GM21529 (cell line): ENCODE data around the gene CNDP1.

Experiments
- ATAC-seq: cut with Tn5 transposase; IDR thresholded peaks from one replicate; pipeline ENCODE4 v1.9.1; 2021; ENCODE audit not compliant: unreplicated experiment

The CNDP1 gene

DNA sequence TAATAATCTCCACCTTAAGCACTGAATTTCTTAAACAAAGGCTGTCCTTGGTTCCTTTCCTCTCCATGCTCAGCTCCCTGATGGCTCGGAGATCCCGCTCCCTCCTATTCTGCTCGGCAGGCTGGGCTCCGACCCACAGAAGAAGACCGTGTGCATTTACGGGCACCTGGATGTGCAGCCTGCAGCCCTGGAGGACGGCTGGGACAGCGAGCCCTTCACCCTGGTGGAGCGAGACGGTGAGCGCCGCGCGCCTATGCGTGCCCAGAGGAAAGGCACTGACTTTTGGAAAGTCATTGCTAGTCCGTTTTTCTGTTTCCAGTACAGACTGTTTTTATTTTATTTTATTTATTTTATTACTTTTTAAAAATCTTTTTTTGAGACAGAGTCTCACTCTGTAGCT lies 28.5 kb upstream of the CNDP1 start:
- ATAC-seq: no peak

GRCh38 chr18:74506448-74507084 lies 27.7 kb upstream of the CNDP1 start:
- no peak for ATAC-seq

DNA sequence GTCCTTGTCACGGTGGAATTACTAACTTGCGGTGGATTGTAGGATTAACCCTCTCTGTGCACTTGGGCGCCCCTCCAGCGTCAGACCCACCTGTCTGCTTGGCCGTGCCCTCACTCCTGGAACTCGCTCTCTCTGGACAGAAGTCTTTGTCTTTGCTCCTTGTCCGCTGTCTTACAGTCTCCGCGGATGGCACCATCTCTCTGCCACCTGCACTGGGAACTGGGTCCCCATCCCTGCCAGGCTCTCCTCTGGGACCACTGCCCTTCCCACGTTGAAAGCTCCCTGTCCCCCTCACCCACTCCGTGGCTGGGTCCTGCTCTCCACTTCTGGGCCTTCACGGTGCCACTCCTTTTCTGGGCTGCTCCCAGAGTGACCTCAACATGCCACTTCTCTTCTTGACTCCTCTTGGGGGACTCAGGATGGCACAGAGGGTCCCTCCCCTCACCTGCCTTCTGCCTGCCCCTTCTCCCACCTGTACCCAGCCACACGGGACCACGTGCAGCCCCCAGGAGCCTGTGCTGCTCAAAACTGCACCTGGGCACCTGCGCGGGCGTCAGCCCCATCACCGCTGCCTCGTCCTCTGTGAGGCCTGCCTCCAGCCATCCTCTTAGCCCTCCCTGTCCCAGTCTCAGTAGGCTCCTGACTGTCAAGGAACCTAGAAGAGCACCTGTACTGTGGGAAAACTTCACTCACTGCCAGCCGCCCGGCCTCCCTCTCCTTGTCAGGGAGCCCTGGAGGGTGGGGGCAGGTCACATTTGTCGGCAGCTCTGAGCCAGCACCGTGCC lies 27.0 kb upstream of the CNDP1 start:
- no peak for ATAC-seq

- no peak for ATAC-seq
These were observed 26.4 kb upstream of the CNDP1 start for GRCh38 chr18:74507927-74508326.

DNA sequence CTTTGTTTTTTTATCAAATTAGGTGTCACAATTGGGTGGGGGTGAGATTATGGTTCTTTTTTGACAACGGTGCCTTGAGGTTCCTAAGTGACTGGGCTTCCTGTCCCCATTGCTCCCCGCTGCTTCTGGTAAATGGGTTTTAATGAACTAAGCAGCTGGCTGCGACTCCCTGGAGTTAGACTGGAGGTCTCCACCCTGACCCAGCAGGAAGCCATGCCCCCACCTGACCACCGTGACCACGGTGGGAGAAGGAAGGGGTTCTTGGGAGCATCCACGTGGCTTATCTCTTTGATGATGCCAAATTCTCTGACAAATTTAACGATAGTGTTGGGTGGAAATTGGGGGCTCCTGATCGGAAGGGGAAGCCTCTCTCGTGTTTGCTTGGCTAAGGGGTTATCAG lies 25.9 kb upstream of the CNDP1 start:
- ATAC-seq: no peak

GRCh38 chr18:74508821-74509225 lies 25.5 kb upstream of the CNDP1 start:
- ATAC-seq: no peak

DNA sequence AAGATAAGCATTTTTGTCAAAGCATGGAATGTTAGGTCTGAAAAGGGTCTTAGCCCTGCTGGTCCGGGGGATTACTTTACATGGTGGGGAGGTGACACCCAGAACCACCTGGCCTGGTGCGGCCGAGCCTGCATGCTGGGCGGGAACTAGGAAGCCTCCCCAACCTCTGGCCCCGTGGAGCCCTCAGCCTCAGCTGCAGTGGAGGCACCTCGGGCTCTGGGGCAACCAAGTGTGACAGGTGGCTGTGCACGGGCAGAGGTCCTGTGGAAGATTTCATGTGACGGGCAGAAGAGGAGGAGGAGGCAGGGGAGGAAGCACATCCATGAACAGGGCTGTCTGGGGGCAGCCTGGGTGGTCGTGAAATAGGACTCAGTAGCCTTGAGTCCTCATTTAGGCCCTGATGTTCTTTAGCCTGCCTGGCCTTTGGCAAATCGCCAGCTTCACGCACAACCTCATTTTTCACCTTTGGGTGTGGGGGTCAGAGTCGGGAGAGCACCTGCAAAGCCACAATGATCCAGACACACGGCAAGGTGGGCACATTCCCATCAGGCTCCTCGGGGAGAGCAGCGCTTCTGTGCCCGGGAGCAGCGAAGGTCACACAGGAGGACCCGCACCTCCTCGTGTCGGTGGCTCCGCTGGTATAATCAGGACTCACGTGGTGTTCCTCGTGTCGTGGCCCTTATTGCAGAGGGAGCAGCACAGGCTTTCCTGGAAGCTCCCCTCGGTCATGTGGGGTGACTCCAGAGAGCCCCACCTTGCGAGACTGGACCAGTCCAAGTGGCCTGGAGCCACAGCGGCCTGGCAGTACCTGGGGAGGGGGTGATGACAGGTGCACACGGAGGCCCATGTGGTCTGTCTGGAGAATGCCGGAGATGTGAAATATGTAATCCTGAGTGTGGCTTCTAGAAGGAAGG lies 24.2 kb upstream of the CNDP1 start:
- no peak for ATAC-seq

DNA sequence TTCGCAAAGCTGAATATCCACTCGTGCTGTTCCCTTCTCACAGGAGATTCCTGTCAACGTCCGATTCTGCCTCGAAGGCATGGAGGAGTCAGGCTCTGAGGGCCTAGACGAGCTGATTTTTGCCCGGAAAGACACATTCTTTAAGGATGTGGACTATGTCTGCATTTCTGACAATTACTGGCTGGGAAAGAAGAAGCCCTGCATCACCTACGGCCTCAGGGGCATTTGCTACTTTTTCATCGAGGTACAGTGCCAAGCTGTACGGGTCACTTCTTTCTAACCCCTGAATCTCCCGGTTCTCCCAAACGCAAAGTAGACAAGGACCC lies 23.6 kb upstream of the CNDP1 start:
- ATAC-seq: no peak

GRCh38 chr18:74511823-74512222 lies 22.5 kb upstream of the CNDP1 start:
- ATAC-seq: no peak

- no peak for ATAC-seq
These were observed 21.8 kb upstream of the CNDP1 start for GRCh38 chr18:74512321-74513053.

- no peak for ATAC-seq
These were observed 21.0 kb upstream of the CNDP1 start for GRCh38 chr18:74513149-74513882.

GRCh38 chr18:74513883-74514205 lies 20.5 kb upstream of the CNDP1 start:
- no peak for ATAC-seq

DNA sequence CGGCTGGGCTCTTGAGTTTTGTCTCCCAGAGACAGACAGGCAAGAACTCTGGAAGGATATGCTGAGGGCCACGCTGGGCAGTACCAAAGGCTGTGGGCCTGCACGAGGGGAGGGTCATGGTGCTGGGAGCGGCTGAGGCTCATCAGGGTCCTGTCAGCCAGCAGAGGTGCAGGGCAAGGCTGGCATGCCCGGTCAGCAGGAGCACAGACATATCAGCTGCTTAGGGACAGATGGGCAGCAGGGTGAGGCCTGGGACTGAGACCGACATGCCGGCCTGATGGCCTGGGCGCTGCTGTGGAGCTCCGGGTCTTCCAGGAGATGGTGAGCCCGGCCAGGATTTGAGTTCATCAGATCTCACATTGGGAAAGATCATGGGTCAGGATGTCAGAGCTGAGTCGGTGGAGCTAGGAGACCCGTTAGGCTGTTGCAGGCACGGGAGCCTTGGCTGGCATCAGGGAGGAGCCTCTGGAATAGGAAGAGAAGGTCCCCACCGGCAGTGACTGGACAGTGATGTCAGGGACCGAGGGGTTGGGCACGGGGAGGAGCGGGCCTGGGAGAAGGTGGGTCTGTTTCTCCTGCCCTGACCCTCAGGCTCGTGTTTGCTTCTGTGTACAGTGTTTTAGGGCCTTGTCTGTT lies 19.3 kb upstream of the CNDP1 start:
- no peak for ATAC-seq

DNA sequence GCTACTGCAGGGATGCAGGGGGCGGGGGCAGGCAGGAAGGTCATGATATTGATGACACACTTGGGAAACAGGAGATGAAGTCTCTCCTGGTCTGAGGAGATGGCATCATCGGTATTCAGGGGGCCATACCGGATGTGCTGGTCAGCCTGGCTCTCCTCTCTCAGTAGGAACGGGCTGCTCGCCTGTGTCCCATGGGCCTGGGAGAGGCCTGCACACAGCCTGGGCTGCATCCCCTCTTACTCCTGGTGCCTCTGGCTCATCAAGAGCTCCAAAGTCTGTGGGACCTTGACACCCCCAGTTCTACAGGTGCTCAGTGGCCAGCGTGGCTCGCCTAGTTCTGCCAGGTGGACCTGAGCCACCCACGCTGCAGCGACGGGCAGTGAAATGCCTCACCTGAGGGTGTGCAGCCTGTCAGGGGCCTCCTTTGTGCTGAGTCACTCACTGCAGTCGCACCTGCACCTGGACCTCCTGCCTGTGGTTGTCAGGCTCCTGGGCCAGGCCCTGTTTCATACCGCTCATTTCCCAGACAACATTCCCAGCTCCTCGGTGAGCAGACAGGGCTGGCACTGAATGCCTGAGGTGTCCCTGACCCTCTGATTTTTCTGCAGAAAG lies 18.6 kb upstream of the CNDP1 start:
- no peak for ATAC-seq

DNA sequence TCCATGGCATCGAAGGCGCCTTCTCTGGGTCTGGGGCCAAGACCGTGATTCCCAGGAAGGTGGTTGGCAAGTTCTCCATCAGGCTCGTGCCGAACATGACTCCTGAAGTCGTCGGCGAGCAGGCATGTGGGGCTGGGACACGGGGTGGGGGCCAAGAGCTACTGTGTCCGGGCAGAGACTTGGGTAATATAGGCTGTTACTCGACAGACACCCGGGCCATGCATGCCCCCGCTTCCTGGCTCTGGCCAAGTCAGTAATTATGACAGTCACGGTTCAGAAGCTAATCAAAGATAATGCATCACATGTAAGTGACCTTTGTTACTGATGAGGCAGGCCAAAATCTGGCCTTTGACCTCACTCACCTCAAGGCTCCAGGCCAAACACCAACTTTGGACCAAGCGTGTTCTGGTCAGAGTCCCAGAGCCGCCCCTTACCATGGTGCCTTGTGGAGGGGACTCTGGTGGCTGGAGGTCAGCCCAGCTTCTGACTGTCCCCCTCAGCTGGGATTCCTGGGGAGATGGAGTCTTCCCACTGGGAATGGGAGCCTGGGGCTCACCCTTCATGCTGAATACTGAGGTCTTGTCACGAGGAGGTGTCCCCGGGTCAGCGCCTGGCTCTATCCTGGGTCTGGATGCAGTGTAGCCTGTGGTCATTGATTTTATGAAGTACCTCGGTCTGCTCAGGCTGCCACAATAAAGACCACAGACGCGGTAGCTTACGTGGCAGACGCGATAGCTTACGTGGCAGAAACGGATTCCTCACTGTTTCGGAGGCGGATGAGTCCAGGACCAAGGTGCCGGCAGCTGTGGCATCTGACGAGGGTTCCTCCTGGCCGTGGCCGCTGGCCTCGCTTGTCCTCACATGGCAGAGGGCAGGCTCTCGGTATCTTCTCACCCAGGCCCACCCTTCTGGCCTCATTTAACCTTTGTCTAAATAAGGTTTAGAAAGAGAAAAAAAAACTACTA lies 17.7 kb upstream of the CNDP1 start:
- no peak for ATAC-seq

DNA sequence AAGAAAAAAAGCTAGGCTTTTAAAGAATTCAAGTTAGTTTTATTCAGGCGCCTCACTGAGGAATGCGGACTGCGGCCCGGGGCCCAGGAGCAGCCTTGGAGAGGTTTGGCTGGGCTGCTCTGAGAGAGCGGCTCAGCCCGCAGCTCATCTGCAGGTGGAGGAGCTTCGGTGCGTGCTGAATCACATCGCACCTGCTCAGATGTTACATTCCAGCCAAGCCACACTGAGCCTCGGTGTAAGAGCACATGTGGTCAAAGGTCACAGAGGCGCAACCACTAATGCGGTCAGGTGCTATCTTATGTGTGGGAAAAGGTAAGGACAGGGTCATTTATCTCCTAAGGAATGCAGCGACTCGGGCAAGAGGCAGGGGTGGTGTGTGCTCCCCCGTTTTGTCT lies 17.1 kb upstream of the CNDP1 start:
- ATAC-seq: no peak

DNA sequence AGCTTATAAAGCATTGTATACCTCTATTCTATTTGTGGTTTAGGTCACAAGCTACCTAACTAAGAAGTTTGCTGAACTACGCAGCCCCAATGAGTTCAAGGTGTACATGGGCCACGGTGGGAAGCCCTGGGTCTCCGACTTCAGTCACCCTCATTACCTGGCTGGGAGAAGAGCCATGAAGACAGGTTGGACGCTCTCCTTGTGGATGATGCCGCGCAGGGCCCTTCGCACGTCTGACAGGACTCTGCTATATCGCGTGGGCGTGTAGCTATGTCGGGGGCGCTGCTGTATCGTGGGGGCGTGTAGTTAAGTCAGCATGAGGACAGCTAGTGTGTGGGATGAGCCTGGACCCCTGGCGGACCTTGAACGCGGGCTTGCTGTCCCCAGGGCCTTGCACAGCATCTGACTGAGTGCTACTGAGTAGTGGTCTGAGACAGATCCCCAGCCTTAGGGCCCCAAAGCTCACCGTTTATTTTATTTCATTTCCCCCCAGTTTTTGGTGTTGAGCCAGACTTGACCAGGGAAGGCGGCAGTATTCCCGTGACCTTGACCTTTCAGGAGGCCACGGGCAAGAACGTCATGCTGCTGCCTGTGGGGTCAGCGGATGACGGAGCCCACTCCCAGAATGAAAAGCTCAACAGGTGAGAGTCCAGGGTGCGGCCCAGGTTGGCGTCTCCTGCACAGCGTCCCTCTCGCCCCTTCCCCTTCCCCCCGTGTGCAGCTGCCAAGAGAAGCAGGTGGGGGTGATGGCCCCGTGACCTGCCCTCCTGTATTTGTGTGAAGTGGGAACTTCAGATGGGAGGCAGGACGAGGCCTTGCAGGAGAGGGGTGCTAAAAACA lies 15.6 kb upstream of the CNDP1 start:
- no peak for ATAC-seq
